NCI-H2029 (cell line): Measurements from ENCODE around the gene IL37.
A peak's percentile ranks its signal among the peaks of the same experiment; 100 is the strongest.

Experiments
- DNase-seq: peaks from one replicate; lab custom pipeline; 2025; lab: John Stamatoyannopoulos, UW

IL37 gene, protein sequence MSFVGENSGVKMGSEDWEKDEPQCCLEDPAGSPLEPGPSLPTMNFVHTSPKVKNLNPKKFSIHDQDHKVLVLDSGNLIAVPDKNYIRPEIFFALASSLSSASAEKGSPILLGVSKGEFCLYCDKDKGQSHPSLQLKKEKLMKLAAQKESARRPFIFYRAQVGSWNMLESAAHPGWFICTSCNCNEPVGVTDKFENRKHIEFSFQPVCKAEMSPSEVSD

DNA sequence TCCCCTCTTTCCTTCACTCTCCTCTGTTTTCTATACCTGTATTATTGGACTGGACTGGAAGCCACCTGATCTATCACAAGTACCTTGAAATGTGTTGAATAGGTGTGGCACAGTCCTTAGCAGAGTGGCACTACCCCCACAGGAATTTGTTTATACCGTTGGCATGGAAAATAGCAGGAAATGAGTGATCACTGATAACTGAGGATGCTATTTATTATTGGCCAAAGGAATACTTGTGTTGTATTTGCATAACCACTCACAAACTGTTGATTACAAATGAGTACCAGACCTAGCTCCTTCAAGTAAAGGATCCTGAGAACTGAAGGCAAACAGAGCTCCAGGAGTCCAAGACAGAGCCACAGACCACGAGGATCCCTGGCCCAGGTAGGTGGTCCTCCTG lies at the start of gene IL37:
Gene IL37, plus strand, starts transcription at position 301 of the 400 bp plus-strand sequence. CDS start 1,848 bp downstream, outside the sequence.
- DNase-seq = no peak

DNA sequence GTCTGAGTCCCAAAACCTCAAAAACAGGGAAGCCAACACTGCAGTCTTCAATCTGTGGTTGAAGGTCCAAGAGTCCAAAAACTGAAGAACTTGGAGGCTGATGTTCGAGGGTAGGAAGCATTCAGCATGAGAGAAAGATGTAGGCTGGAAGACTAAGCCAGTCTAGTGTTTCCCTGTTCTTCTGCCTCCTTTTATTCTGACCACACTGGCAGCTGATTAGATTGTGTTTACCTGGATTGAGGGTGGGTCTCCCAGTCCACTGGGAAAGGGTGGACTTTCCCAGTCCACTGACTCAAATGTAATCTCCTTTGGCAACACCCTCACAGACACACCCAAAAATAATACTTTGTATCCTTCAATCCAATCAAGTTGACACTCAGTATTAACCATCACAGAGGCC lies 46.9 kb upstream of the IL37 start:
- DNase-seq = no peak

DNA sequence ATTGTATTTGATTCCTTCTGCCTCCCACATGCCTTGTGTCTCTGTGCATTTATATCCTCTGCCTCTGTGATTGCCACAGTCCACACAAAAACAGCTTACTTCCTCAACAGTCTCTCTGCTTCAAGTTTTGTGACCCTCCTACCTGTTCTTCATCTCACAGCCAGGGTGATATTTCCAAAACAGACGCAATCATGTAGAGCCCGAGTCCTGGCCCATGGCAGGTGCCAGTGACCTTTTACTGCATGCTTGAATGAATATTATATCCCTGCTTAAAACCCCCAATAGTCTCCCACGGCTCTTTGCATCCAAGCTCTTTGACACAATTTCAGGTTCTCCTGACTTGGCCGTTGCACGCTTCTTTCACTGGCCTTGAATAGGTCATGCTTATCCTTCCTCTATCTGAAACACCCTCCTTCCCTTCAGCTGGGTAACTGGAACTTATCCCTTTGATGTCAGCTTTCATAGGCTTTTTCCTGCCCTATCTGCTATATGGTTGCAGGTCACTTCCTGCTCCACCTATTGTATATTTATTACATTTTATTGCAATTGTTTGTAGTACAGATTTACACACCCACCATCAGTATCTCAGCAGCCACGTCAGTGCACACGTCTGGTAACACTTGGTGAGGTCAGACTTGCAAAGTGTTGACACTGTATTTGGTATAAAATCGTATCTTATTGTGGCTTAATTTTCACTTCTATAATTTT lies 44.7 kb upstream of the IL37 start:
- DNase-seq = no peak

DNA sequence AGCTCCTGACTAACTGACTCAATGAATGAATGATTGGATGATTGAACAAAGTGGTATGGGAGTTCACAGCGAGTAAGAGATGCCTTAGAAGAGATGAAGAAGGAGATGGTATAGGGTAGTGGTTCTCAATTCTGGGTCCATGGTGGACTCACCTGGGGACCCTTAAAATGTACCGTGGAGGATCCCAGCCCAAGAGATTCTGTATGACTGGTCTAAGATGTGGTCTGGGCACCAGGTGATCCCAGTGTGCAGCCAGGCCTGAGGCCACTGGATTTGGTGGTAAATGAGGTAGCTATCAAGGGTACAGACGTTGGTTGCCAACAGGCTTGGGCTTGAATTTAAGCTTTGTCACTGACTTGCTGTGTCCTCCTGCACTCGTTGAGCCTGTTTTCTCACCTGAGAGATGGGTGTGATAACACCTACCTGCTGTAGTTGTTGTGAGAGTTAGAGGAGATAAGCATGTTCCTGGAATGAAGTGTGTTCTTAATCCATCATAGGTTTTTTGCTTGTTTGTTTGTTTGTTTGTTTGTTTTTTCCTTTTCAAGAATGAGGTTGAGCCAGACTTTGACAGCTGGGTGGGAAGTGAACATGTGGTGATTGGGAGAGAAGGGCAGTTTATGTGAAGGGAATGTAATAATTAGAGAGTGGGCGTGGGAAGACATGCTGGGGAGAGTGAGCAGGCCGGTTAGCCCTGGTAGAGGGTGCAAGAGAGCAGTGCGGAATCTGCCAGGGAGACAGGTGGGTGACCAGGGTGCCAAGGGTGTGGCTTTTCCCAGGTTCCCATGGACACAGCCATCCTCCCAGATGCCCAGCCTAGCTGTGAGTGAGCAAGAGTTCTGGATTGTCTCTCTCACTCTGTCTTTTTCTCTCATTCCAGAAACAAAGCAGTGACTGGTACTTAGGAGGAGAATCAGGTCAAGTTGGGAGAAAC lies 43.0 kb upstream of the IL37 start:
- no peak for DNase-seq

DNA sequence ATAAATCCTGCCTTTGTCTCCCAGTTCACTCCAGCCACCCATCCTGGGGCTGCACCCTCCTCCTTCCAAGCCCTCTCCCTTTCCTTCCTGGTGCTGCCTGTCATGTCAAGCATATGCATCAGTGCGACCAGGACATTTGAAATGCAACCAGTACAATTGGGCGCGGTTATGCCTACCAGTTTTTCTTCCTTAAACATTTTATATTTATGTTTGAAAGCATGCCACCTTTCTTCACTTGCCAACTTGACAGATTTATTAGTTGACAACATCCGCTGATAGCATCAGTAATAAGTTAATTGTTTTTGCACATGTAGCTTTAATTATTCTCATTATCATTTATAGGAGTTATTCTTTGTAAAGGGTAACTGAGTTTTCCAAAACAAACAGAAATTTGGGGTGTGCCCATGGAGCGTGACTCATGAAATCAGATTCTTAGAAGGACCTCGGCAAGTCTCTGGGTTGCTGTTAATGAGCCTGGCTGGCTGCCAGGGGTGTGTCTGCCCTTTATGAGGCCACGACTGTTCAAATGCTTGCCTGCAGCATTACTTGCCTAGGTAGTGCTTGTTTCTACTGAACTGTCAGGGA lies 41.6 kb upstream of the IL37 start:
- peak; percentile 37 for DNase-seq

DNA sequence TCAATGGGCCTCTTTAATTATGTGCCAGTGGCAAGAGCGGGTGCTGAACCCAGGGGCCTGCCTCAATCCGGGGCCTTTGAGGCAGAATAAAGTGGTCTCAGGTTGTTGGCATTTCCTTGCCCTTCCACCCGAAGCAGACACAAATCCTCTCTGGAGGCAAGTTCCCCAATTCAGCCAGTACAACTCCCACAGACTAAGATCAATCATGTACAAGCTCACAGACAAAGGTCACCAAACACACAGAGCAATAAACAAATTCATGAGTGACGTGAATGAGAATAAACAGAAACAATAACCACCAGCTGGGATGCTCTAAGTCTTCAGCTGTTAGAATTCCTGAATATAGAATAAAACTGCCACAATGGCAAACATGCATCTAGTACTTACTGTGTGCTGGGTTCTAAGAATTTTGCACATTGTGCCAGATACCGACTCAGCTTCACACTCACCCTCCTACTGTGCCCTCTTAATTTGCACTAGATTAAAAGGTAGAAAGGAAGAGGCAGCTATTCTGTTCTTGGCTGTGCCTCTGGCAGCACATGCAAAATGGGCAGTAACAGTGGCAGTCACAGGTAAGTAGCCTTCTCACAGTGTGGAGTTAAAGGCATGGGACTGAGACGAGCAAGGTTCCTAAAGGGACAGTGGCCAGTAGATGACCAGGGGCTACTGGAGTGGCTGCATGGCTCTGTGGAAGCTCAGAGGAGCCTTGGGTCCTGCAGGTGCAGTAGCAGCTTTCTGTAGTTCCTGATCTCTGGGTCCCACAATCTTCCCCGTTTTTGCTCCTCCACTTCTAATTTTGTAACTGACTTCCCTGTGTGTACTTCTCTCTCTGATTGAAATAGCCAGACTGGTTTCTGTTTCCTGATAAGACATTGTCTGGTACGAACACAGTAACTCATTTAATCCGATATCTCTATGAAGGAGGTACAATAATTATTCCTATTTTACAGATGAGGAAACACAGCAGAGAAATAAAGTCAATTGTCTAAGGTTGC lies 39.8 kb upstream of the IL37 start:
- DNase-seq = no peak

DNA sequence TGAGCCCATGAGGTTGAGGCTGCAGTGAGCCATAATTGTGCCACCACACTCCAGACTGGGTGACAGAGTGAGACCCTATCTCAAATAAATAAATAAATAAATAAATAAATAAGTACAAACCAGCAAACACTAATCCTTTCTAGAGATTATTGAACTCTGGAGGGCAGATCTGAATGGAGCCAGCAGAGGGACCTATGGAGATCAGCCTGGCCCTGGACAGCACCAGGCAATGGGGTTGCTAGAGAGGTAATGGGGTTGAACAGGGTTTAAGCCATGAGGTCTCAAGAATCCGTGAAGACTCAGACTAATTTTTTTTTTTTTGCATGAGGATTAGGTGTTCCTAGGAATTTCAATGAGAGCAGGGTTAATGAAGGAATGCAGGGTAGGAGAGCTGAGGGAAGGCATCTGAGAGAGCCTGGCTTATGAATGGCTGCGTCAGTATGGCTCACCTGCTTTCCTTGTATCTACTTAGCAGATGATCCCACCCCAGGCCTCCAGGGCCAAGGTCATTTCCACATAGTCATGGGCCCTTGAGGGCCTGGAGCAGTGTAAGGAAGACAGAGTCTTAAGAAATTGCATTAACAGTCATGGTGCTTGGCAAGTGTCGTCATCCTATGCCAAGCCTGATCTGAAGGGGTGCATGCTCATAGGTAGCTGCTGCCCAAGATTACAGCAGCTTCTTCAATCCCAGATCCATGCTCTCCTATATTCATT lies 34.6 kb upstream of the IL37 start:
- DNase-seq = no peak

DNA sequence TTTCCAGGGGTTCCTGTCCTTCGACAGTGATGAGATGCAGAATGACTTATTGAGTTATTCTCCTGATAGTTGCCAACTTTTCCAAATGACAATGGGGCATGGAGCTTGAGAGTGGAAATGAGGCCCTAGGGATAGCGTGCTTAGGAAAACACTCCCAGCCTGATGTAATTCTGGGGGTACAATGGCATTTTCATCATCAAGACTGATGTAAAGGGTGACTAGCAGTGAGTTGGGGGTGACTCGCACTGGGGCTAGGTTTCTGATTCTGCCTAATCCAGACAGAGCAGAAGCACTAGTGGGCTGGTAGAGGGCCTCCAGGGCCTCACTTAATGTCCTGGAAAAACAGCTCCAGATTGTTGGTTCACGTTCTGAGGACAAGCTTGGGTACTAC lies 34.0 kb upstream of the IL37 start:
- no peak for DNase-seq

DNA sequence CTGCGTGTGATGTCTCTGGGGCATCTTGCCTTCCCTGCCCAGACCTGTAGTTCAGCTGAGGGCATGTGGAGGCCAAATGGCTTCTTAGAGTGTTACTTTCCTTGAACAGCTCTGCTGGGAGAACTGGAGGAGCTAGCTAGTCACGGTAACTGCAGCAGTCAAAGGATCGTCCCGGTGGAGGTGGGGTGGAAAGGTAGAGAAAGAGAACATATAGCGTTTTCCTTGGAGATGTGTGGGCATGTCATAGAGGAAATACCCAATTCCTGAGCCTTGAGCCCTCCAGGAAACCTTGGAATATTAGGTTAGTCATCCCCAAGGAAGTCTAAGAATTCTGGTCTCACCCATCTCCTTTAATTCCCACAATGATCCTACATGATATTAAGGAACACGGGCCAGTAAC lies 33.5 kb upstream of the IL37 start:
- DNase-seq = no peak

DNA sequence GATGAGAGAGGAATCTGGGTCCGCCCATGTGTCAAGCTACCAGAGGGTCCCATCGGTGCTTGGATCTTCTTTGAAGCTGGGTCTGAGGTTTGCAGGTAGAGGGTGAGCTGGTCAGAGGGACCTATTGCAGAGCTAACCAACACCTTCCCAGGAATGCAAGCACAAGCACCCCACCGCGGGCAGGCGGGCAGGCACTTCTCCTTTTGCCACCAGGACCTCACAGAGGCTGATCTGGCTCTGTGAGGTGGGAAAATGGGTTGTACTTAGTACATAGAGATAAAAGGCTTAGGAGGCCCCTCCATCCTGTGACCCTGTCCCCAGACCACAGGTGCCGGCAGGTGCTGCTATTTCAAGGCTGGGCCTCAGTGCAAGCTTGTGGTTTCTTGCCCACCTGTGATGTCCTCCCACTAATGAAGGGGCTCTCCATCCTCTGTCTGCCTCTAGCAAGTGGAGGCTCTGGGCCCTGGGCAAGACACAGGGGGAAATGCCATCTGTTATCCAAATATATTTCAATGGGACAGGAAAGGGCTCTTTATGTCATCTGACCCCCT lies 31.4 kb upstream of the IL37 start:
- DNase-seq = no peak

DNA sequence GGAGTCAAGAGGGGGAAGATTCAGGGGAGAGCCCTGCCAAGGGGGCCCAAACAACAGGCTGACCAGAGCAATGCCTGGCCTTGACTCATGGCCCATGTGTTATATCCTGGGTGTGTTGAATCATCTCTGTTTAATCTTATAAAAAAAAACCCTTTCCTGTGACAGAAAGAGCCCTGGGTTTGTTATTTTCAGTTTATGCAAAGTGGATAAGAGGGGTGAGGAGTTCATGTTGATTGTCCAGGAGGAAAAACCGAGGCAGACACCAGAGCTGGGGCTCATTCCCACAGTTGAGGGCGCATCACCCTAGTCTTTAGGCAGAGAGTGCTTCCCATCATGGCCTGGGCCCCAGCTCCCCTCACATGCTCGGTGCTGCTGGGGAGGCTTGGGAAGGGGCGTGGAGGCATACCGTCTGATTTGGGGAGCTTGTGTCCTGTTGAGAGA lies 30.9 kb upstream of the IL37 start:
- DNase-seq = no peak

DNA sequence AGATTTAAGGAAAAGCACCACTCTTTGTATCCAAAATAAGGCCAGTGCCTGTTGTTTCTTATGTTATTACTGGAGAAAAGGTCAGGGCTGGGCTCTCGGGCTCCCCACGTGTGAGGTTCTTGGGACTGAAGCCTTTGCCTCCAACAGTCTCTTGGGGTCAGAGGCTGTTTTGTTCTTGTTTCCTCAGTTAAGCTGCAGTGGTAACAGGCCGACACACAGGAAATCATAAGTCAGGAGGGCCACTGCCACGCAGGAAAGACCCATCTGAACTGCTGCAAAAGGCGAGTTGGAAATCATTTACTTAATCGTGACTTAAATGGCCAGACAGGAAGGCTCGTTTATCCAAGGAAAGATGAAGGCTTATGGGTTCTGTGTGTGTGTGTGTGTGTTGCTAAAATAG lies 30.3 kb upstream of the IL37 start:
- no peak for DNase-seq

DNA sequence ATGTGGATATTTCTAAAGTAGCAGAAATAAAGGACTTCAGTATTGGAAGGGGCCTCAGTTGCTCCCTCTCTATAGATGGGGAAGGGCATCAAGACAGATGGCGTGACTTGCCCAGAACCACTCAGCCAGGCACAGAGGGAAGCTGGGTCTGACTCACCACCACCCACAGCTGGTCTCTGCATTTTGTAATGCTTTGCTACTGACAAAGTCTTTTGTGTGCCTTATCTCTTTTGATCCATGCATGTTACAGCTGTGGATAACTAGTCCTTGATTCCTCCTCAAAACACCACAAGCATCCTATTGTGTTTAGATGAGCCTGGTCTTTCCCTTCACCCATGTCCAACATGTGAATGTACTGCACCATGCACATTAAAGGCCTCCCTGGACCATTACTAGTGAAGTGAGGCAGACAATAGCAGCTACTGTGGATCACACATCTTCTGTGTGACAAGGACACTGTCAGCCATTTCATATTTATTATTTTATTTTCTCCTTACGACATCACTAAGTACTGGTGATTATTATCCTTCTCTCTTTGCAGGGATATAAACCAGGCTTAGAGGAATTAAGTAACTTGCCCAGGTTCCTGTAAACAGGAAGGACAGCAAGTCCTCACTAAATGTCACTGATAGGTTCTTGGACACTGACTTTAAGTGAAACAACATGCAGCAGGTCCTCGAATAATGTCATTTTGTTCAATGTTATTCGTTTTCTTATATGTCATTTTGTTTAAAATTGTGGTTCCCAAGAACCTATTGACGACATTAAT lies 29.6 kb upstream of the IL37 start:
- DNase-seq = no peak

DNA sequence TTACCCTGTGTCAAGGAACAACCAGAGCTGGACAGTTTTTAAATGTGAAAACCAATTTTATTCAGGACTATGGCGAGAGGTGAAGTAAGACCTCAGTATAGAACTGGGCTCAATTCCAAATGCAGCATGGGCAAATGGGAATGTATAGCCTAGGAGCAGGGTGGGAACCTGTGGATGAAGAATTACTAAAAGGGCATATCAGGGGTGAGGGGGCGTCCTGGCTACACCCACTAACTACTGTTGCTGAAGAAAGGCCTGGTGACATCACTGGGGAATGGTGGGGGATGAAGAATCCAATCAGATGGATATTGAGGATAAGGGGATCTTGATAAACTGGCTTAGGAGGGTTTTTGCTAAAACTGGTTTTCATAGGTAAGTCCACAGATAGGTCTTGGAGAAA lies 27.3 kb upstream of the IL37 start:
- DNase-seq = no peak

DNA sequence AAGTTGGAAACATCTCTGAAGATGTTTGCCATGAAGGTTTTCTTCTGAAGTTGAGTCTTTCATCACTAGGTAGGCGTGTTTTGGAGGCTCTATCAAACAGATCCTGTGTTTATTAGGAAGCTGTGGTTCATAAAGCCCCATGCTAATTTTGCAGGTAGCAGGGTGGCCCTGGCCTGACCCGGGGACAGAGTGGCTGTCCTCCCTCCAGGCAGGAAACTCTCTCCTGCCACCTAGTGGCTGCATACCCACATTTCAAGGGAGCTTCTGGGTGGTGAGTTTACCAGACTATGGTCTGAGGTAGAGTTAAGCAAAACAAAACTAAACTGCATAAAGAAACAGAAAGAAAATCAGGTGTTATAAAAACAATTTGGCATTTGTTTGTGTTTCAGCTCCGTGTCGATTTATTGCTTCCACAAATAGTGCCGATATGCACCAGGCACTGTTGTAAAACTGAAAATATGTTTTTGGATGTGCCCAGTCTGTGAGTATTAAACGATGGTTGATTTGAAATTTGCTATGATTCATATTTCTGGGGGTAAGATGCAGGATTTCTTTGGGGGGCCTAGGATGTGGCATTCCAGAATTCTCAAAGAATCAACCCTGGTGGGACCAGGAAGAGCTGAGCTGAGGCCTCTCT lies 26.0 kb upstream of the IL37 start:
- no peak for DNase-seq

DNA sequence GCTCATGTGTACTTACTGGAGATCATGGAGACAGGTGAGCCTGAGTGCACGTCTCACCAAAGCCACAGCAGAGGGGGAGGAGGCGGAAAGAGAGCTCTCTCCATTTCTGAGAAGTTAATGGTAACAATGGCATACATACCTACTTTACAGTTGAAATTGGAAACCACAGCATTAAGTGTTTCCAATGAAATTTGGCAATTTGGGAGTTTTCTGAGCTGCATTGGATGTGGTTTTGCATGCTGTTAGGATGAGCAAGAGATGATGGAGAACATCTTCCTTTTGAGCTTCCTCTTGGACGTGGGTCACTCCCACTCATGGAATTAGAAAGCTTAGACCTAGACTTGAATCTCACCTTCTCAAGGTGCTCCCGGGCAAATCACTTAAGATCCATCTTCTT lies 25.5 kb upstream of the IL37 start:
- no peak for DNase-seq

DNA sequence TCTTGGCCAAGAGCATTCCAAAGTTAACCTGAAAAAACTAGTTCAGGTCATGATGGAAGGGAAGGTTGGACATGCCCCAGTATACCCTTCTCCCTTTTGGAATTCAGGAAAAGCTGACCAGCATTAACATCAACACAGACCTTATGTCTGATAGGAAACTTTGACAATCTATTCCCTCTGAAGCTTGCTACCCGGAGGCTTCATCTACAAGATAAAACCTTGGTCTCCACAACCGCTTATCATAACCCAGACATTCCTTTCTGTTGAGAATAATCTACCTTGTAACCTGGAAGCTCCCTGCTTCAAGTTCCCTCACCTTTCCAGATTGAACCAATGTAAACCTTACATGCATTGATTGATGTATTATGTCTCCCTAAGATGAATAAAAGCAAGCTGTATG lies 24.7 kb upstream of the IL37 start:
- no peak for DNase-seq

DNA sequence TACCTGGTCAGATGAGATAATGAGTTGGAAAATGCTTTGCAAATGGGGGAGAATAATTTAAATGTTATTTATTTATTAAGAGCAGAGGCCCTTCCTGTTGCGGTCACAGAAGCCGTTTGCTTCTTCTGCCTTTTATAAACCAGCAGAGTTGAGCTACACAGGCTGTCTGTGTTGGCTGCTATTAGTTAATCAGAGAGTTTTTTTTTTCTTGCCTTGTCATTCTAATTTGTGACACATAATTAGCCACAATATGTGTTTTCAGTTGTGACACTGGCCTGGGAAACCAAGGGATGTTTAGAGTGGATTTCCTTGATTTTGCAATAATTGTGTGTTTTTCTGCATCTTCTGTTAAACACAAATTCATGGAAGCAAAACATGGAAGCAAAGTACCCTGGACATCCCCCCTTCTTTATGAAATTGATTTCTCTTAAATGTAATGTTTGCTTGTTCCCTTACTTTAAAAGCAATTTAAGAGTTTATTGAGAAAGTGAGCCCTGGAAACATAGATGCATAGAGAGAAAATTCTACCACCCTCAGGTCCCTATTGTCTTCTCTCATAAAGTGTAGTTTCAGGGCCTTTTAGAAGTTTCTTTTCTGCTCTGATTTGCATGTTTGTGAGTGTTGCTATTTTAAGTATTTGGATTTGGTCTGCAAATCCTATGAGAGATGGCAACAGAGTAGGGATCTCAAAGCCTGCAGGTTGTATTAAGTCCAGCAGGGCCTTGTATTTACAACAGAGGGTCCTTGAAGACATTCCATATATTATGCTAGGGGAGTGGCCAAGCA lies 22.8 kb upstream of the IL37 start:
- DNase-seq = no peak
